OCI-LY7 (cell line): ENCODE results near the gene KCNMA1.

ENCODE experiments used
- EZH2phosphoT487 ChIP-seq: fragments of 200-600 bp; sonication (generic); IDR thresholded peaks from 2 replicates; pipeline ENCODE4 v1.6.1; 2018; ENCODE audit warnings: low read depth, borderline replicate concordance, mild to moderate bottlenecking, mixed run types, antibody characterized with exemption, low read length, moderate library complexity, mixed read lengths
- TF ChIP-seq, protein P1 (sequence below): fragments of 200-600 bp; sonication (generic); conservative IDR thresholded peaks from 2 replicates; pipeline ENCODE4 v1.5.1; 2014; ENCODE audit warnings: mild to moderate bottlenecking, antibody characterized with exemption, low read length, moderate library complexity, mixed read lengths

DNA sequence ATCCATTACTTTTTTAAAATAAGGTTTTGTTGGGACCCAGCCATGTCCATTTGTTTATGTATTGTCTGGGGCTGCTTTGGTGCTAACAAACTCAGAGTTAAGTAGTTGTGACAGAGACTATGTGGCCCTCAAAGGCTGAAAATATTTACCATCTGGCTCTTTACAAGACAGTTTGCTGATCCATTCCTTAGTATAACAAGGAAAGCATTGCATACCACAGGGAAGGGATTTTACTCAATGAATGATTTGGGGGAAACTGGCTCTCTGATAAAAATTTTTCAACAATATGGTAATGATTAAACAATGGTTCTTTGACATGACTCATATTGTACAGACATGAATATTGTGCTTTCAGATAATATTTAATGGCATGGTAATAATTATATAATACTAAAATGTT, 738.1 kb downstream of the KCNMA1 start:
- TF ChIP-seq, protein P1, sequence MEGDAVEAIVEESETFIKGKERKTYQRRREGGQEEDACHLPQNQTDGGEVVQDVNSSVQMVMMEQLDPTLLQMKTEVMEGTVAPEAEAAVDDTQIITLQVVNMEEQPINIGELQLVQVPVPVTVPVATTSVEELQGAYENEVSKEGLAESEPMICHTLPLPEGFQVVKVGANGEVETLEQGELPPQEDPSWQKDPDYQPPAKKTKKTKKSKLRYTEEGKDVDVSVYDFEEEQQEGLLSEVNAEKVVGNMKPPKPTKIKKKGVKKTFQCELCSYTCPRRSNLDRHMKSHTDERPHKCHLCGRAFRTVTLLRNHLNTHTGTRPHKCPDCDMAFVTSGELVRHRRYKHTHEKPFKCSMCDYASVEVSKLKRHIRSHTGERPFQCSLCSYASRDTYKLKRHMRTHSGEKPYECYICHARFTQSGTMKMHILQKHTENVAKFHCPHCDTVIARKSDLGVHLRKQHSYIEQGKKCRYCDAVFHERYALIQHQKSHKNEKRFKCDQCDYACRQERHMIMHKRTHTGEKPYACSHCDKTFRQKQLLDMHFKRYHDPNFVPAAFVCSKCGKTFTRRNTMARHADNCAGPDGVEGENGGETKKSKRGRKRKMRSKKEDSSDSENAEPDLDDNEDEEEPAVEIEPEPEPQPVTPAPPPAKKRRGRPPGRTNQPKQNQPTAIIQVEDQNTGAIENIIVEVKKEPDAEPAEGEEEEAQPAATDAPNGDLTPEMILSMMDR = no peak
- no peak for TF ChIP-seq EZH2phosphoT487
